ENCODE results near the gene CYSRT1.

DNA sequence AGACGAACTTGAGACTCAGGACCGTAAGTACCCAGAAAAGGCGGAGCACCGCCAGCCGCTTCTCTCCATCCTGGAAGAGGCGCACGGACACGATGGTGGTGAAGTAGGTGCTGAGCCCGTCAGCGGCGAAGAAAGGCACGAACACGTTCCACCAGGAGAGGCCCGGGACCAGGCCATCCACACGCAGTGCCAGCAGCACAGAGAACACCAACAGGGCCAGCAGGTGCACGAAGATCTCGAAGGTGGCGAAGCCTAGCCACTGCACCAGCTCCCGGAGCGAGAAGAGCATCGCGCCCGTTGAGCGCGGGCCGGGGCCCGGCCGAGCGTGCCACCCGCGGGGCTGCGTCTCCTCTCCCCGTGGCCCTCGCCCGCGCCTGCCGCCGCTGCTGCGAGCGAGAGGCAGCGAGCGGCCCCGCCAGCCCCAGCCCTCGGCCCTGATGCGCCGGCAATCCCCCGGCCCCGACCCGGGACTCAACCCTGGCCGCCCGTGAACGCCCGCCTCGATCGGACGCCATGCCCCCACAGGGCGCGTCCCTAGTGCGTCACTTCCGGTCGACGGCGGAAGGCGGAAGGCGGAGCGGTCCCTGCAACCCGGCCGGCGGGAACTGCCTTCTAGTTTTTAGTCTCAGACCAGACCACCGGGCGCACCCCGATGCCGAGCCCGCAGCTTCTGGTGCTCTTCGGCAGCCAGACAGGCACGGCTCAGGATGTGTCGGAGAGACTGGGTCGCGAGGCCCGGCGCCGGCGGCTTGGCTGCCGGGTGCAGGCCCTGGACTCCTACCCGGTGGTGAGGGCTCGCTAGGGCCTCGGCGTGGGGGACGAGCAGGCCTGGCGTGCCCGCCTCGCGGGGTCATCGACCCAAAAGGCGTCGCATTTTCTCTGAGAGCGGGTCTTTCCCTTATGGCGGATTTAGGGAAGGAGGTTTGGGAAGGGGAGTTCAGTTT lies 19.6 kb upstream of the CYSRT1 start, which contains the start of the genes NDOR1 and TMEM203:
- TF ChIP-seq, protein P1, sequence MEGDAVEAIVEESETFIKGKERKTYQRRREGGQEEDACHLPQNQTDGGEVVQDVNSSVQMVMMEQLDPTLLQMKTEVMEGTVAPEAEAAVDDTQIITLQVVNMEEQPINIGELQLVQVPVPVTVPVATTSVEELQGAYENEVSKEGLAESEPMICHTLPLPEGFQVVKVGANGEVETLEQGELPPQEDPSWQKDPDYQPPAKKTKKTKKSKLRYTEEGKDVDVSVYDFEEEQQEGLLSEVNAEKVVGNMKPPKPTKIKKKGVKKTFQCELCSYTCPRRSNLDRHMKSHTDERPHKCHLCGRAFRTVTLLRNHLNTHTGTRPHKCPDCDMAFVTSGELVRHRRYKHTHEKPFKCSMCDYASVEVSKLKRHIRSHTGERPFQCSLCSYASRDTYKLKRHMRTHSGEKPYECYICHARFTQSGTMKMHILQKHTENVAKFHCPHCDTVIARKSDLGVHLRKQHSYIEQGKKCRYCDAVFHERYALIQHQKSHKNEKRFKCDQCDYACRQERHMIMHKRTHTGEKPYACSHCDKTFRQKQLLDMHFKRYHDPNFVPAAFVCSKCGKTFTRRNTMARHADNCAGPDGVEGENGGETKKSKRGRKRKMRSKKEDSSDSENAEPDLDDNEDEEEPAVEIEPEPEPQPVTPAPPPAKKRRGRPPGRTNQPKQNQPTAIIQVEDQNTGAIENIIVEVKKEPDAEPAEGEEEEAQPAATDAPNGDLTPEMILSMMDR (conservative IDR thresholded peaks at IDR 0.05; ENCODE audit: low read length) = no peak
- no peak for TF ChIP-seq EZH2phosphoT487 (IDR thresholded peaks at IDR 0.05; ENCODE audit: borderline replicate concordance, low read depth, low read length)

All from OCI-LY7 (cell line).